NCI-H2227 treated with DMSO at 0.1 percent for 48 hours (cell line): ENCODE measurements around the gene GSK3B.

Experiments used
- DNase-seq: peaks from one replicate; lab custom pipeline; 2025; lab: John Stamatoyannopoulos, UW

Gene GSK3B

DNA sequence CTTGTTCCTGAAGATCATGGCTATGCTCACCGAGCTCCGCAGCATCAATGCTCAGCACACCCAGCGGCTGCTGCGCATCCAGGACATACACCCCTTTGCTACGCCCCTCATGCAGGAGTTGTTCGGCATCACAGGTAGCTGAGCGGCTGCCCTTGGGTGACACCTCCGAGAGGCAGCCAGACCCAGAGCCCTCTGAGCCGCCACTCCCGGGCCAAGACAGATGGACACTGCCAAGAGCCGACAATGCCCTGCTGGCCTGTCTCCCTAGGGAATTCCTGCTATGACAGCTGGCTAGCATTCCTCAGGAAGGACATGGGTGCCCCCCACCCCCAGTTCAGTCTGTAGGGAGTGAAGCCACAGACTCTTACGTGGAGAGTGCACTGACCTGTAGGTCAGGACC, 277.2 kb downstream of the GSK3B start:
- no peak for DNase-seq

DNA sequence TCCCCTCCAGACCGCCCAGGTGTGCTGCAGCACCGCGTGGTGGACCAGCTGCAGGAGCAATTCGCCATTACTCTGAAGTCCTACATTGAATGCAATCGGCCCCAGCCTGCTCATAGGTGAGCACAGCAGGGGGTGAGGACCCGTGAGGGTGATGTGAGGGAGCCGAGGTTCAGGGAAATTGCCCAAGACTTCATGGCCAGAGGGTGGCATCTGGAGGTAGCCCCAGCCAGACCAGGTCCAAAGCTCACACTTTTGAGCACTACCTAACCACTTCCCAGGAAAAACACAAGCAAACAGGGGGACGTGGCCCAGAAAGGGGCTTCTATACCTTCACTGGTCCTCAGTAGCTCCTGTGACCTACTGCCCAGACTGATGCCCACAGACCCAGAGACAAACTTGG, 278.5 kb downstream of the GSK3B start:
- DNase-seq = no peak

DNA sequence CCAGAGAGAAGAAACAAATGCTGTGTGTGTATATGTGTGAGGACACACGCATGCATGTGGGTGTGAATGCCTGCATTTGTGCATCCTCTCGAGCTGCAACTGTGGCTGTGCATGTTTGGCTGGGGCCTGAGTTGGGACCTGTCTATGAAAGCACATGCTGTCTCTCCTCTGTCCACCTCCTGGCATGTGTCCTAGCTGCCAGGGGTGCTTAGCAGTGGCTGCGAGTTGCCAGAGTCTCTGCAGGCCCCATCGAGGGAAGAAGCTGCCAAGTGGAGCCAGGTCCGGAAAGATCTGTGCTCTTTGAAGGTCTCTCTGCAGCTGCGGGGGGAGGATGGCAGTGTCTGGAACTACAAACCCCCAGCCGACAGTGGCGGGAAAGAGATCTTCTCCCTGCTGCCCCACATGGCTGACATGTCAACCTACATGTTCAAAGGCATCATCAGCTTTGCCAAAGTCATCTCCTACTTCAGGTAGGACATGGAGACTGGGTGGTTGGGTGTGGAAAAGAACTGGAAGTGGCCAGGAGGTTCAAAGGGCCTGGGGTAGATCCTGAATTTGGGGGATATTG, 281.7 kb downstream of the GSK3B start:
- no peak for DNase-seq

DNA sequence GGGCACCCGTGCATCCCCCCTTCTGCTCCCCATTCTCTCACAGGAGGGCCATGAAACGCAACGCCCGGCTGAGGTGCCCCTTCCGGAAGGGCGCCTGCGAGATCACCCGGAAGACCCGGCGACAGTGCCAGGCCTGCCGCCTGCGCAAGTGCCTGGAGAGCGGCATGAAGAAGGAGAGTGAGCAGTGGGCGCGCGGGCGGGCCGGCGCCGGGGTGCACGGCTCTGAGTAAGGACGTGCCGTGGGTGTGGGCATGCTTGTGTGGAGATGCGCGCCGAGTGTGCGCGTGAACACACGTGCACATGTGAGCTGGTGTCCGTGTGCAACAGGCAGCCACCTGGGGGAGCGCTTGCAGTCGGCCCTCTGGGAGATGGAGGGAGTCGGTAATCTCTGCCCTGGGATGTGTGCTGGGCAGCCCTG, 284.2 kb downstream of the GSK3B start:
- no peak for DNase-seq

DNA sequence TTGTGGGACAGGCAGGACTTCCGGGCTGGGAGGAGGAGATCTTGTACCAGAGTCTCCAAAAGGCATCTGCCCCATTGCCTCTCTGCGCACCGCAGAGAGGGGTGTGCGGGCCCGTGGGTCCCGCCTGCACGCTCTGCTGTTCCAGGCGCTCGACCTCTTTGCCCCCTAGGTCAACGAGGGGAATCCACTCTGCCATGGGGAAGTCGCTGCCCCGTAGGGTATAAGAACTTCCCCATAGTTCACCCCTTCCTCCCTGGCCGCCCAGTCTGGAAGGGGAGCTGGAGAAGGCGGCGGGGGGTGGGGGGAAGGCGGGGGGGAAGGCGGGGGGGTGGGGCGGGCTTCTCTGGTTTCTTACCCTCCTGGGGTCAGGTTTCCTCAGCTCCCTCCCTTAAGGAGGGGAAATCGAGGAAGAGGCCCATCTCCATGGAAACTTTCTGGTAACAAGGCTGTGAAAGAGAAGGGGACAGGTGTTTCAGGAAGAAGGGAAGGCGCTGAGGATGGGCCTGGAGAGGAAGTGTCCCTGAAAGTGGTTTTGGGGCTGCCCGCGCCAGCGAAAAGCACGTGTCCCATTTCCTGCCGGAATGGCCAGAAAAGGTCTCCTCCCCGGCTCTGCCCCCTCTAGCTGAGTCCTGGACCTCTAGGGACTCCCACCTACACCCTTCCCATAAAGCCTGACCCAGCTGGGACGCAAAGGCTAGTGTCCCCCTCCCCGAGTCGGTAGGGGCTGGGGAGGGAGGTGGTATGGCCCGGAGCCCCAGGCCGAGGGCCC, 284.8 kb downstream of the GSK3B start:
- DNase-seq = no peak

DNA sequence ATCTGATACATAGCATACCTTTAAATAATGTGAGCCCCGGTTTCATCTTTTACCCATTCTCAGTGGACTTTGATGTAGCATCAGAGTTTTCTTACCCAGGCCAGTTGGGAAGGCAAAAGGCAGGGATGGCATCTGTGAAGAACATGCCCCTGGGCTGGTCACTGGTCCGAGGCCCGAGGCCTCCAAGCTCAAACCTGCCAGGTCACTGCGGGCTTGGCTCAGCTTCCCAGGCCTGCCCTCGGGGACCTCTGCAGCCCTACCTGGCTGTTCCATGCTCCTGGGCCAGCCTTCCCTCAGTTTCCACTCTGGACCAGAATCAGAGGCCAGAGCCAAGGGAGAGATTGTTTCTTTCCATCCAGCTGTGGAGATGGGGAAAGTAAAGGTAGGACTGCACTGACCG, 285.4 kb downstream of the GSK3B start:
- DNase-seq = no peak

DNA sequence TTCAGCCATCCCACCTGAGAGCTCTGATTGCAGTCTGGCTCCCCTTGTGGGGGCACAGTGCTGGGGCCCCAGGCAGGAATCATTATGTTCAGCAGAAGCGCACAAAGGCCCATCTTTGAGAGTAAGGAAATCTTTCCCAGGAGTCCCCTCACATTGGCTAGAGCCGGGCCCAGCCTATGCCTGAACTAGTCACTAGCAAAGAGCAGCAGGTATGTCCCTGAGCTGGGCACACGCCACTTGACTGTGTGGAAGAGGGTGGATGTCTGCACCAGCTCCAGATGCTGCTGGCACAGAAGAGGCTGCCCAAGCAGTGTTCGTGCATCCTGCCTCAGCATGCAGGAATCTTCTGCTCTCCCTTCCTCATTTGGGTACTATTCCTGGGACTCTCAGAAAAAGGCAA, 286.0 kb downstream of the GSK3B start:
- no peak for DNase-seq

DNA sequence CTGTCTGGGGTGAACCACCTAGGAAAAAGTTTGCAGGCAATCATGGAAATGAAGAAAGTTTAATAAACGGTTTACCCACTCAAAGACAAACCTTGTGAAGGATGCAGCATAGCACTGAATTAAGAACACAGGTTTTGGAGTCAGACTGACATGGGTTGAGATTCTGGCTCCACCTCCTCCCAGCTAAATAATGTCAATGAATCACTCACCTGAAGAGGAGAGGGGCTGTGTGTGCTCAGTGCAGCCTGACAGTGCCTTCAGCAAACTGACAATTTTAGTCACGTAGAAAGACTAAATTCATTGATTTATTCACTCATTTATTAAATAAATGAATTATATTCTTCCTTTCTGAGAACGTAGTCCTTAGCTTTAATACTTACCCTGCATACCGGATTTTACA, 293.4 kb downstream of the GSK3B start:
- no peak for DNase-seq

DNA sequence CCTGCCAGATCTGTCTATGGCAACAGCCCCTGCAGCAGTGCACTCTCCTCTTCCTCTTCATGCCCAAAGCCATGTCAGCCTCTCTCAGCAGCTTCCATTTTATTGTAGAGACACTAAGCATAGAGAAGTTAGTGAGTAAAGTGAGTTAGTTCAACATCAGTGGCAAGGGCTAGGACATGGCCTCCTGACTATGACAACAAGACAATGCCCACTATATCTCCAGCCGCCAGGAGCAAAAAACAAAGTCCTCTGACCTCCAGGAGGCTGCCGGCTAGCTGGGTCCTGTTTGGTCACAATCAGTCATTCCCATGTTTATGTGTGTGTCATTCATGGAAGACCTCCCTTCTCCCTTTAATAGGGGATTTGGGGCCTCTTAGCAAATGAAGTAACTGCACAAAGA, 297.5 kb downstream of the GSK3B start:
- DNase-seq = no peak

DNA sequence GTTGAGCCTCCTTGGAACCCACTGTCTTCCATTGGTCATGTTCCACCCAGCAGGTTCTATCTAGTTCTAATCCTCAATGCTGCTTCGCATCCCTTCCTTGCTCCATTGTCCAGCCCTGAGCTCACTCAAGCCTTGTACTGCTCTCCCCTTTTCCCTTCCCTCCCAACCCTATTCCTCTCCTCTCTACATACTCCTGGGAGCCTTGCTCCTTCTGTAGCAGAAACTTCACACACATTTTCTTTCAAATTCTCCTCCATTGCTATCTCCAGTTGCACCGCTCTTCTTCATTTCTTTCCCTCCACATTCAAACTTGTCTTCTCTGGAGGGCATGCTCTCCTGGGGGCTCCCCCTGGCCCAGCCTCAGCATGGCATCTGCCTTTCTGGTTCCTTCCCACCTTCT, 297.9 kb downstream of the GSK3B start:
- no peak for DNase-seq

DNA sequence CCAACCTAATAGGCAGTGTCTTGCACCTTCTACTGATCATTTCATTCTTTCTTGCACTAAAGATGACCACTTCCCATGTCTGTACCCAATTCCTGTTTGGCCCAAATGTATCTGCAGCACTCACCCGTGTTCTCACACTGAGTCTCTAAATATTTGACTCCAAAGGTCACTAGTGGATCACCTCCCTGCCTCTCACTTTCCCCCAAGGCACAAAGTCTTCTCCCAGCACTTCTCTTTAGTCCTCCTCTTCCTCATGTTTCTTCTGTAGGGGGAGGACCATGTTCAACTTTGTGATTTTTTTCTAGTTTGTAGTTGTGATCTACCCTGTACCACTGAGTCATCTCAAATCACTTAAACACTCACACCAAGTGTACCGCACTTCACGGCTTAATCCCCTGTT, 298.4 kb downstream of the GSK3B start:
- DNase-seq = no peak

DNA sequence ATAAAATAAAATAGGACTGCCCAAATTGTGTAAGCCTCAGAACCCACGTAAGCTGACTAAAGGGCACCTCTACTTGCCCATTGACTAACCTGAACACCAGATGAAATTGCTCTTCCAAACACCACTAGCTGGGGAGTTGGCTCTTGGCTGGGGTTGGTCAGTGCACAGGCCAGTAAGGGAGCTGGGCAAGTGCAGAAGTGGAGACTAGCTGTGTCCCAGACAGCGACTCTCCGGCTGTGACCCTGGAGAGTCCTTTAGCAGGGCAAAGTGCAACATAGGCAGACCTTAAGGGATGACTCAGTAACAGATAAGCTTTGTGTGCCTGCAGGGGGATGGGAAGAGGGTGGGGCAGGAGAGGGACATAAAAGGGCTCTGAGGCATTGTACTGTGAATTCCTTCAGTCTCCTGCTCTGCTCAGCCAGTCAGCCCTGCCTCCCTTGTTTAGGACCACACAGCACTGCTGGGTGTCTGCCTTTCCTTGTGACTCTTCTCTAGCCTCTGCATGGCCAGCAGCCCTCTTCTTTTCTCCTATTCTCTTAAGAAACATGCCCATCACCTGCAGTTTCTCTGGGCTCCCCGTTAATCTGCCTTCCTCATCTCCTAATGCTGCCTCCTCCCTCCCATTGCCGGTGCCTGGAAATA, 299.2 kb downstream of the GSK3B start:
- DNase-seq = no peak

DNA sequence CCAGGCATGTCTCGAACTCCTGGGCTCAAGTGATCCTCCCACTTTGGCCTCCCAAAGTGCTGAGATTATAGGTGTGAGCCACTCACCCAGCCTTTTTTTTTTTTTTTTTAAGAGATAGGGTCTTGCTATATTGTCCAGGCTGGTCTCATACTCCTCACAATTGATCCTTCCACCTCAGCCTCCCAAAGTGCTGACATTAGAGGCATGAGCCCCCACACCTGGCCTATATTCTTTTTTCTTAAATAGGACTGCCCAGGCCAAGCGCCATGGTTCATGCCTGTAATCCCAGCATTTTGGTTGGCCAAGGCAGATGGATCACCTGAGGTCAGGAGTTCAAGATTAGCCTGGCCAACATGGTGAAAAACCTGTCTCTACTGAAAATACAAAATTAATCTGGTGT, 299.8 kb downstream of the GSK3B start:
- DNase-seq = no peak

DNA sequence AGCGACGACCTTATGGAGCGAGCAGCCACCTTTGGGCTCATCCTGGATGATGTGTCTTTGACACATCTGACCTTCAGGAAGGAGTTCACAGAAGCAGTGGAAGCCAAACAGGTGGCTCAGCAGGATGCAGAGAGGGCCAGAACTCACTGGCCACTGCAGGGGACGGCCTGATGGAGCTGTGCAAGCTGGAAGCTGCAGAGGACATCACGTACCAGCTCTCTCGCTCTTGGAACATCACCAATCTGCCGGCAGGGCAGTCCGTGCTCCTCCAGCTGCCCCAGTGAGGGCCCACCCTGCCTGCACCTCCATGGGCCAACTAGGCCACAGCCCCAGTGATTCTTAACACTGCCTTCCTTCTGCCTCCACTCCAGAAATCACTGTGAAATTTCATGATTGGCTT, 302.0 kb downstream of the GSK3B start:
- DNase-seq = no peak

DNA sequence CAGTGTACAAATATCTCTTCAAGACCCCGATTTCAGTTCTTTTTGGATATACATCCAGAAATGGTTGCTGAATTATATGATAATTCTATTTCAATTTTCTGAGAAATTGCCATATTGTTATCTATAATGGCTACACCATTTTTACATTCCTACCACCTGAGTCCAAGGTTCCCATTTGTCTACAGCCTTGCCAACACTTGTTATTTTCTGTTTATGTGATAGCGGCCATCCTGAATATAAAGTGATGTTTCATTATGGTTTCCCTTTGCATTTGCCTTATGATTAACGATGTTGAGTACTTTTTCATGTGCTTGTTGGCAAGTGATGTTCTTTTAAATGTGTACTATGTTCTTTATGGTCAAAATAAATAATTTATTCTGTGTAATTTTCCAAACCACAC, 303.9 kb downstream of the GSK3B start:
- no peak for DNase-seq

DNA sequence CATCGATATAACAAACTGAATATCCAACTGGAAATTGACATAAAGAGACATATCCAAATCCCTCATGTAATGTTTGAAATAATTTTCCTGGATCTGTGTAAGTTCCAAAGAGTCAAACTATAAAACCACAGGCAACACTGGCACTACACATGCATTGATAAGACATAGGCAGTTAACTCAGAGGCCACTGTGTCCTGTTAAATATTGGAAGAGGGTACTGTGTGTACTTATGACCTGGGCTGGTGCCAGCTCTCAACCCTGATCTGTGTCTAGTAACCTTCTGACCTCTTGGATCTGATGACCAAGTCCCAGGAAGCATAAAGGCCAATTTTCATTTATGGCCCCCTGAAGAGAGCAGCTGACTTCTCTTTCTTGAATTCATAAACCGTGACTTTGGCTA, 307.8 kb downstream of the GSK3B start:
- DNase-seq = no peak

DNA sequence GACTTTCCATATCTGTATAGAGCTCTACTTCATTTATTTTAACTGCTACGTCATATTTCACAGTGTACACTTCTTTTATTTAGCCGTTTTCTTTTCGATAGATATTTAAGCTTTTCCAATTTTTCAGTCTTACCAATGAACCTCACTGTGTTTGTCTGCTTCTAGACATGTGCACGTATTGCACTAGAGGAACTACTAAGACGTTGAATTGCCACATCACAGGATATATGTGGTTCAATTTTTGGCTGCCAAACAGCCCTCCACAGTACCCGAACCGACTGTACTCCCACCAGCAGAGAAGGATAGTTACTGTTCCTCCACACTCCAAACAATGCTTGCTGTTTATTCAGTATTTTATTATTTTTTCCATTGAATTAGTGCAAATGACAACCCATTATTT, 310.4 kb downstream of the GSK3B start:
- no peak for DNase-seq

DNA sequence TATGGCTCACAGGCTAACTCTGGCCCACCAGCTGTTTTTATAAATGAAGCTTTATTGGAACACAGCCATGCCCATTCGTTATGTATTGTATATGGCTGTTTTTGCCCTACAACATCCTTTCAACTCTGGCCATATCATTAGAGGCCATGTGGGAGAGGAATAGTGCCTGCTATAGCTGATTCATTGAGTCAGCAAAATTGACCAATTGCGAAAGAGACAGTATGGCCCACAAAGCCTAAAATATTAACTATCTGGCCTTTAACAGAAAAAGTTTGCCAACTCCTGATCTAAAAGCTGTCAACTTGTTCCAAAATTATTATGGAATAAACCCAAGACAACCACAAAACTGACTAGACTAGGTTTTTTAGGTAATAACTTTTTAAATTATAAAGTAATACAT, 311.0 kb downstream of the GSK3B start:
- no peak for DNase-seq

DNA sequence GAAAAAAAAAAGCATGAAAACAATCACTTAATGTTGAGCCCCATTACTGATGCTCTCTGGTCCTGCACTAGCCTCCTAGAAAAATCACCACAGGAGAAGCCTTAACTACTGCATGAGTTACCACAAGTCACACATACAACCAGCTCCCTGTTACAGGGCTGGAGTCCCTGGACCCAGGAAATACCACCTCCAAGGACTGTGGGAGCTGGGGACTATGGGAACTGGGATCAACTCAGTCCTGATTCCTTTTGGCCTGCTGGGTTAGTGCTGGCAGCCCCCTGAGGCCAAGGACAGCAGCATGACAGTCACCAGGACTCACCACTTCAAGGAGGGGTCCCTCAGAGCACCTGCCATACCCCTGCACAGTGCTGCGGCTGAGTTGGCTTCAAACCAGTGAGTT, 311.8 kb downstream of the GSK3B start:
- no peak for DNase-seq

DNA sequence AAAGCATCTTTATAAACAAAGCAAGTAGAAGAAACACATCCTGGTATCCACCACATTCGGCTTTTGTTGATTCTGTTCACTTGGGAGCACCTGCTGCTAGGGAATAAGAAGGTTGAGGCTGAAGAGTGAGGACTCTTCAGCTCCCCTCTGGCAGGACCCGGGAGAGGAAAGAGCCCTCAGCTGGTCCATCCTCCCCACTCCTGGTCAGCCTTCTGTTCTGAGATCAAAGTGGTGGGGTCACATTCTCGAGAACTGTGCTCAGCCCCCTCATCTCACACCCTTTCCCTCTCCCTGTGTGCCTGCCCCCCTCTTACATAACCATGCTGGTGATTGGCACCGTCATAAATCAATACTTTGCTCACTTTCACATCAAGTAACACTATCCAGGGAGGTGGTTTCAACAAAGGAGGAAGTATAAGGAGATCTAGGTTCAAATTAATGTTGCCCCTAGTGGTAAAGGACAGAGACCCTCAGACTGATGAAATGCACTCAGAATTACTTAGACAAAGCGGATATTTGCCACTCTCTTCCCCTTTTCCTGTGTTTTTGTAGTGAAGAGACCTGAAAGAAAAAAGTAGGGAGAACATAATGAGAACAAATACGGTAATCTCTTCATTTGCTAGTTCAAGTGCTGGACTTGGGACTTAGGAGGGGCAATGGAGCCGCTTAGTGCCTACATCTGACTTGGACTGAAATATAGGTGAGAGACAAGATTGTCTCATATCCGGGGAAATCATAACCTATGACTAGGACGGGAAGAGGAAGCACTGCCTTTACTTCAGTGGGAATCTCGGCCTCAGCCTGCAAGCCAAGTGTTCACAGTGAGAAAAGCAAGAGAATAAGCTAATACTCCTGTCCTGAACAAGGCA, 312.7 kb downstream of the GSK3B start, which contains the start of gene NR1I2:
NR1I2 (plus strand) TSS at position 772 of the 869 bp plus-strand sequence.
- DNase-seq = no peak

DNA sequence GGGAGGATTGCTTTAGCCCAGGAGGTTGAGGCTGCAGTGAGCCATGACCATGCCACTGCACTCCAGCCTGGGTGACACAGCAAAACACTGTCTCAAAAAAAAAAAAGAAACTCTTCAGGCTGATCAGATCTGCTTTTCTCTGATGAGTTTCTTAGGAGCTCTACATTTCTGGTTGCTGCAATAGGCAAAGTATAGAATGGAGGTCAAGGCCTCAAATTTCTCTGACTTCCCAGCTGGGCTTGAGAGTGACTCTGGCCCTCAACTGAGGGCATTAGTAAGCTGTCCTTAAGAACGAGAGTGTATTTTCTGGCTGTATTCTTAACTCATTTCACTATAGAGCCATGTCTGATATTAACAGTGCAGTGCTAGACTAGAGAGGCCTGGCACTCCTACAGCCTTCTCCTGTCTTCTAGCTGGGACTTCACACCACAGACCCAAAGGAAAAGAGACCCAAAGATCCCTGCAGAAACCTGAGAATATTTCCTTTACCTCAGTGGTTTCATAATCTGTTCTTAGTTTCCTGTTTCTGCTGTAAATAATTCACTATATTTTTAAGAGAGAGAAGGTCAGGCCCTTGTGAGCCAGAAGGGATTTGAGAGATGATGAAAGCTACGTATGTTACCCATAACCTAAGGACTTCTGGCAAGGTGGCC, 314.4 kb downstream of the GSK3B start:
- no peak for DNase-seq

DNA sequence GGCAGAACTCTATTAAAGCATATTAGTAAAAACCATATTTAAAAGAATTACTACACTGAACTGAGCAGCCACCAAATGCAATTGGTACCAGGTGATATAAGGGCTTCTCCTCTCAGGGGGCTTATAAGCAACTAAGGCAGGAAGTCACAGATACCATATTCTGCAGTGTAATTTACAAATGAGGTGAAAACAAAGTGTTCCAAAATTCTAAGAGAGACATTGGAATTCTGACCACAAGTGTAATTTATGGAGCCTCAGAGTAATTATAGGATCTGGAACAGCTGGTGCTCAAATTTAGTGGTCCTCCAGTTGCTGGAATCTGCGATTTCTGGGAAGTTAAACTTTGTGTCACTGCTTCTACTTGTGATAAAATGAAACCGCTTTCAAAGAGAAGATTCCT, 315.4 kb downstream of the GSK3B start:
- no peak for DNase-seq
